IMR-90 (cell line): ENCODE results near the gene RASGRP3. TPM values are rescaled to one million over a fixed set of nuclear protein-coding genes. Genes with fewer than 3 reads are reported as not detected.

Experiments
- ATAC-seq: fragments of 200-7000 bp; cut with Tn5 transposase; 2 replicates; pipeline ENCODE4 v1.9.1; 2020; ENCODE audit warnings: low read depth, mild to moderate bottlenecking, moderate library complexity
- BruUV-seq: library from RNA; stranded (reverse); fragments of 400-500 nt; replicated peaks from 2 replicates; lab custom pipeline; 2021; lab: Mats Ljungman, UMichigan
- CTCF ChIA-PET: fragments of 300-600 bp; formaldehyde crosslinking; extraction: SDS; loops from one replicate; lab custom pipeline; 2021; ENCODE audit warnings: antibody characterized with exemption; lab: Yijun Ruan, JAX
- POLR2A ChIA-PET: fragments of 300-600 bp; sonication (Branson Sonifier 250); formaldehyde crosslinking; loops from one replicate; lab custom pipeline; 2022; ENCODE audit warnings: antibody characterized with exemption; ENCODE audit not compliant: unreplicated experiment; lab: Charles Lee
- DNase-seq: peaks from one replicate; pipeline ENCODE4 v3.0.0; 2013
- H2AFZ ChIP-seq: replicated peaks from 2 replicates; pipeline ENCODE3; 2013; ENCODE audit warnings: low read length, mild to moderate bottlenecking; ENCODE audit not compliant: poor library complexity
- H2AK5ac ChIP-seq: 2 replicates; pipeline ENCODE4 v1.6.1; 2013; ENCODE audit warnings: low read depth, low read length, inconsistent platforms
- H2AK9ac ChIP-seq: replicated peaks from 2 replicates; pipeline ENCODE3; 2013; ENCODE audit warnings: mild to moderate bottlenecking, low read depth, low read length, moderate library complexity; ENCODE audit not compliant: poor library complexity
- H2BK120ac ChIP-seq: 2 replicates; pipeline ENCODE4 v1.6.1; 2013; ENCODE audit warnings: low read depth, low read length, inconsistent platforms
- H2BK15ac ChIP-seq: 3 replicates; pipeline ENCODE4 v1.6.1; 2013; ENCODE audit warnings: low read depth, low read length, inconsistent platforms
- H2BK20ac ChIP-seq: 2 replicates; pipeline ENCODE4 v1.6.1; 2013; ENCODE audit warnings: low read depth, mild to moderate bottlenecking, inconsistent platforms, low read length, moderate library complexity
- H2BK5ac ChIP-seq: 2 replicates; pipeline ENCODE4 v1.6.1; 2013; ENCODE audit warnings: mild to moderate bottlenecking, low read depth, low read length, inconsistent platforms; ENCODE audit not compliant: poor library complexity, severe bottlenecking
- H3K14ac ChIP-seq: replicated peaks from 2 replicates; pipeline ENCODE4 v1.6.1; 2013; ENCODE audit warnings: low read depth, low read length, inconsistent platforms
- H3K18ac ChIP-seq: 2 replicates; pipeline ENCODE4 v1.6.1; 2013; ENCODE audit warnings: low read depth, low read length, control low read depth
- H3K23ac ChIP-seq: 2 replicates; pipeline ENCODE4 v1.6.1; 2013; ENCODE audit warnings: low read depth, low read length, inconsistent platforms
- H3K27ac ChIP-seq: 2 replicates; pipeline ENCODE4 v1.5.1; 2013; ENCODE audit warnings: mild to moderate bottlenecking, control low read depth, low read length; ENCODE audit not compliant: insufficient read depth
- H3K27me3 ChIP-seq: 2 replicates; pipeline ENCODE4 v1.6.1; 2013; ENCODE audit warnings: low read length; ENCODE audit not compliant: control insufficient read depth, insufficient read depth
- H3K36me3 ChIP-seq: 2 replicates; pipeline ENCODE4 v1.6.1; 2013; ENCODE audit warnings: low read length, mixed read lengths; ENCODE audit not compliant: control insufficient read depth, insufficient read depth
- H3K4ac ChIP-seq: 2 replicates; pipeline ENCODE4 v1.6.1; 2013; ENCODE audit warnings: low read depth, low read length, inconsistent platforms
- H3K4me1 ChIP-seq: 2 replicates; pipeline ENCODE4 v1.6.1; 2013; ENCODE audit warnings: low read length, mixed read lengths; ENCODE audit not compliant: control insufficient read depth, insufficient read depth
- H3K4me2 ChIP-seq: 2 replicates; pipeline ENCODE4 v1.6.1; 2013; ENCODE audit warnings: low read depth, mild to moderate bottlenecking, control low read depth, low read length, moderate library complexity
- H3K4me3 ChIP-seq: 2 replicates; pipeline ENCODE4 v1.5.1; 2013; ENCODE audit warnings: low read depth, mild to moderate bottlenecking, control low read depth, low read length, moderate library complexity; ENCODE audit not compliant: insufficient read depth
- H3K56ac ChIP-seq: 2 replicates; pipeline ENCODE4 v1.6.1; 2013; ENCODE audit warnings: low read length, inconsistent platforms; ENCODE audit not compliant: insufficient read depth; ENCODE audit errors: extremely low read depth
- H3K79me1 ChIP-seq, 2 experiments: 2 replicates each; pipeline ENCODE4 v1.6.1; 2013; ENCODE audit warnings: low read length in 2 of 2, inconsistent platforms in 1 of 2, low read depth in 1 of 2
- H3K9ac ChIP-seq: 2 replicates; pipeline ENCODE4 v1.6.1; 2013; ENCODE audit warnings: low read depth, low read length, control low read depth
- H3K9me1 ChIP-seq: 2 replicates; pipeline ENCODE4 v1.6.1; 2013; ENCODE audit warnings: low read length, inconsistent platforms; ENCODE audit not compliant: insufficient read depth
- H3K9me3 ChIP-seq: 2 replicates; pipeline ENCODE4 v1.6.1; 2013; ENCODE audit warnings: low read length; ENCODE audit not compliant: control insufficient read depth, insufficient read depth
- H4K20me1 ChIP-seq: 2 replicates; pipeline ENCODE4 v1.6.1; 2013; ENCODE audit warnings: low read length, inconsistent platforms; ENCODE audit not compliant: insufficient read depth
- H4K5ac ChIP-seq: 2 replicates; pipeline ENCODE4 v1.6.1; 2013; ENCODE audit warnings: mild to moderate bottlenecking, low read depth, low read length, control low read depth
- H4K8ac ChIP-seq, 2 experiments: 2 replicates each; pipeline ENCODE4 v1.6.1; 2013; ENCODE audit warnings: low read depth in 2 of 2, low read length in 2 of 2, control low read depth in 1 of 2, inconsistent platforms in 1 of 2
- H4K91ac ChIP-seq: 2 replicates; pipeline ENCODE4 v1.6.1; 2013; ENCODE audit warnings: low read depth, low read length, inconsistent platforms; ENCODE audit not compliant: insufficient read depth
- CEBPB ChIP-seq: IDR thresholded peaks from 2 replicates; pipeline ENCODE4 v1.6.1; 2012; ENCODE audit warnings: low read depth, low read length, improper control_type of control experiment
- ELK1 ChIP-seq: fragments of 150-350 bp; IDR thresholded peaks from 2 replicates; pipeline ENCODE4 v1.6.1; 2016; ENCODE audit warnings: low read depth, mild to moderate bottlenecking, low read length, moderate library complexity, borderline replicate concordance
- MAFK ChIP-seq: IDR thresholded peaks from 2 replicates; pipeline ENCODE4 v1.6.1; 2012; ENCODE audit warnings: low read depth, low read length, improper control_type of control experiment
- MAZ ChIP-seq: IDR thresholded peaks from 2 replicates; pipeline ENCODE4 v1.6.1; 2012; ENCODE audit warnings: low read depth, mild to moderate bottlenecking, low read length, improper control_type of control experiment, moderate library complexity, borderline replicate concordance
- MXI1 ChIP-seq: IDR thresholded peaks from 2 replicates; pipeline ENCODE4 v1.6.1; 2012; ENCODE audit warnings: low read depth, mild to moderate bottlenecking, low read length, moderate library complexity, borderline replicate concordance
- NFE2L2 ChIP-seq: fragments of 150-350 bp; IDR thresholded peaks from 2 replicates; pipeline ENCODE4 v1.6.1; 2016; ENCODE audit warnings: low read depth, mild to moderate bottlenecking, low read length
- RAD21 ChIP-seq: IDR thresholded peaks from 2 replicates; pipeline ENCODE4 v1.6.1; 2012; ENCODE audit warnings: low read length, improper control_type of control experiment
- RFX5 ChIP-seq: IDR thresholded peaks from 2 replicates; pipeline ENCODE4 v1.8.0; 2012; ENCODE audit warnings: low read depth, mild to moderate bottlenecking, low read length, moderate library complexity
- USF2 ChIP-seq: fragments of 150-350 bp; IDR thresholded peaks from 2 replicates; pipeline ENCODE4 v1.6.1; 2017; ENCODE audit warnings: mild to moderate bottlenecking, antibody characterized with exemption, low read length, low read depth
- WGBS, 2 experiments: methylation state at CpG; one replicate each; pipeline versions ENCODE4 v1.1.5 to v1.1.7; 2013; ENCODE audit warnings: missing lambda C conversion rate in 2 of 2; ENCODE audit not compliant: insufficient read length in 1 of 2; ENCODE audit errors: extremely low coverage in 2 of 2; 5-methylcytosine and 5-hydroxymethylcytosine counted together
- dilution Hi-C: fragments of 300-500 bp; cut with HindIII; formaldehyde crosslinking; loops from one replicate; pipeline ENCODE4 v1.14.3; 2018; ENCODE audit warnings: low sequenced_read_pairs; ENCODE audit not compliant: unreplicated experiment
- in situ Hi-C: fragments of 300-500 bp; cut with MboI; formaldehyde crosslinking; loops from 3 replicates; pipeline ENCODE4 v1.14.3; 2019; ENCODE audit warnings: low sequenced_read_pairs, inconsistent platforms, mixed read lengths
- intact Hi-C: fragments of 100-400 bp; cut with micrococcal nuclease; formaldehyde crosslinking; loops from 2 replicates; pipeline ENCODE4 v1.10.0; 2022
- polyA plus RNA-seq, 3 experiments: library from polyadenylated mRNA; depleted of rRNA; stranded (reverse); fragments of >200 nt; gene quantifications; 2 replicates each; pipeline ENCODE4 v1.2.3, GENCODE V29; 2012; ENCODE audit warnings: low replicate concordance in 1 of 3
- total RNA-seq: library from RNA; depleted of rRNA; stranded (reverse); fragments of >200 nt; gene quantifications from 2 replicates; pipeline ENCODE4 v1.2.3, GENCODE V29; 2012

RASGRP3 gene
- total and polyA plus RNA-seq, 2 of the 4 experiments (the other 2 are of a cell fraction), result 1.7 to 3.0 TPM

- TF ChIP-seq NFE2L2 (no peak), CEBPB (no peak), MXI1 (no peak)
These were observed 1.3 kb downstream of the RASGRP3 start (continued) for GRCh38 chr2:33477473-33478468.

GRCh38 chr2:33478968-33479731, 2.7 kb downstream of the RASGRP3 start:
- Histone ChIP-seq H3K27ac (no peak overlapping the region), H3K9me1 (no peaks in the 10 kb centered on the region), H2AFZ (no peak overlapping the region), H3K23ac (no peak overlapping the region), H2AK5ac (no peak overlapping the region; the same call in 1 of the 2 replicates), H3K36me3 (no peaks in the 10 kb centered on the region), H3K4me1 (peaks cover 4% of the 10 kb centered on the region), H3K56ac (no peak overlapping the region), H2BK20ac (no peak overlapping the region), H3K9ac (no peak overlapping the region), H3K18ac (no peak overlapping the region), H2BK5ac (no peak overlapping the region), H3K79me1 (no peaks in the 10 kb centered on the region), H4K8ac (no peak overlapping the region), H3K14ac (no peak overlapping the region), H4K5ac (no peak overlapping the region), H3K4me2 (no peak overlapping the region), H2BK15ac (no peak overlapping the region), H3K9me3 (no peaks in the 10 kb centered on the region), H2AK9ac (no peak overlapping the region), H4K20me1 (no peaks in the 10 kb centered on the region), H3K4ac (no peak overlapping the region), H3K27me3 (no peaks in the 10 kb centered on the region), H4K91ac (no peak overlapping the region), H2BK120ac (no peak overlapping the region), H3K4me3 (no peak overlapping the region)
- in situ Hi-C loops (loop anchor here (5.0 kb wide), 1 partner anchor 103 kb away; no protein-coding TSS in a partner anchor), dilution Hi-C loops (no loop called here), intact Hi-C loops (loop anchor here (5.0 kb wide), 1 partner anchor 83 kb away; no protein-coding TSS in a partner anchor)
- no TSS peak for BruUV-seq
- POLR2A ChIA-PET, result no interaction called here
- DNase-seq (no peak), ATAC-seq (no peak)
- TF ChIP-seq CEBPB (no peak), RFX5 (no peak), MXI1 (no peak), USF2 (no peak), MAFK (no peak), ELK1 (no peak), RAD21 (no peak), MAZ (no peak)
- WGBS, 2 experiments, result no CpG with 5 or more reads among the region's 9 CpGs
- CTCF ChIA-PET, result interaction anchor here (0.6 kb wide), 1 partner anchor 73 kb away, joined by 3 read pairs; no protein-coding TSS in a partner anchor
